ENCODE measurements around the gene TRIM74.
"Not testable (repeated sequence)": the region's sequence is repeated elsewhere in the genome, so short reads cannot be mapped to it uniquely, and the experiment has no call there.

DNA sequence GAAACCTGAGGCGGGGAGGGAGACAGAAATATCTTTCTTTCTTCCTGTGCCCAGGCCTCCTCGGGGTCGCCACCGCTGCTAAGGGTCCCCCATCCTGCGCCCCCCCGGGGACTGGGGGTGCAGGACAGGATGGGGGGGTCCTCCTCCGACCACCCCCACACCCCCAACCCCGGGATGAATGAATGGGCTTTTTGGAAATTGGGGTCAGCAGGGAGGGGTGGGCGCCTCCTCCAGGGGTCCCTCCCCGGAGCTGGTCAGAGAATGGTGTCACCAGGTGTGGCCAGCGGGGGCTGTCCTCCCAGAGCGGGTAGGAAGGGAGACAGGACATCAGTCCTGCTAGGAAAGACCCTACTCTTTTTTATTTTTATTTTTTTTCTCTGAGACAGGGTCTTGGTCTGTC is 7.2 kb upstream of the TRIM74 start:
- TF ChIP-seq, protein P1, sequence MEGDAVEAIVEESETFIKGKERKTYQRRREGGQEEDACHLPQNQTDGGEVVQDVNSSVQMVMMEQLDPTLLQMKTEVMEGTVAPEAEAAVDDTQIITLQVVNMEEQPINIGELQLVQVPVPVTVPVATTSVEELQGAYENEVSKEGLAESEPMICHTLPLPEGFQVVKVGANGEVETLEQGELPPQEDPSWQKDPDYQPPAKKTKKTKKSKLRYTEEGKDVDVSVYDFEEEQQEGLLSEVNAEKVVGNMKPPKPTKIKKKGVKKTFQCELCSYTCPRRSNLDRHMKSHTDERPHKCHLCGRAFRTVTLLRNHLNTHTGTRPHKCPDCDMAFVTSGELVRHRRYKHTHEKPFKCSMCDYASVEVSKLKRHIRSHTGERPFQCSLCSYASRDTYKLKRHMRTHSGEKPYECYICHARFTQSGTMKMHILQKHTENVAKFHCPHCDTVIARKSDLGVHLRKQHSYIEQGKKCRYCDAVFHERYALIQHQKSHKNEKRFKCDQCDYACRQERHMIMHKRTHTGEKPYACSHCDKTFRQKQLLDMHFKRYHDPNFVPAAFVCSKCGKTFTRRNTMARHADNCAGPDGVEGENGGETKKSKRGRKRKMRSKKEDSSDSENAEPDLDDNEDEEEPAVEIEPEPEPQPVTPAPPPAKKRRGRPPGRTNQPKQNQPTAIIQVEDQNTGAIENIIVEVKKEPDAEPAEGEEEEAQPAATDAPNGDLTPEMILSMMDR (IDR thresholded peaks at IDR 0.05): not testable (repeated sequence)
- TF ChIP-seq POLR2A (IDR thresholded peaks at IDR 0.05): not testable (repeated sequence)

All from thyroid gland (tissue), 4 donors.